Right atrium auricular region (tissue), 2 donors: ENCODE results near the gene CSDE1. TPM values are rescaled to one million over a fixed set of nuclear protein-coding genes. Genes with fewer than 3 reads are reported as not detected.

ENCODE experiments used
- DNase-seq: peaks from one replicate; pipeline ENCODE4 v3.0.0-alpha.2; 2019; ENCODE audit warnings: low spot score
- H3K27ac ChIP-seq, 2 donors: fragments of 200-600 bp; sonication (generic); 1 replicate in 1 of 2; 2 replicates in 1 of 2; pipeline ENCODE4 v1.5.1; 2016 to 2019
- H3K27me3 ChIP-seq, 2 donors: fragments of 200-600 bp; sonication (generic); one replicate each; pipeline versions ENCODE4 v1.5.1 to v1.6.0; 2017 to 2019
- H3K36me3 ChIP-seq: fragments of 200-600 bp; sonication (generic); one replicate; pipeline ENCODE4 v1.5.1; 2016
- H3K4me1 ChIP-seq, 2 donors: fragments of 200-600 bp; sonication (generic); one replicate each; pipeline versions ENCODE4 v1.5.1 to v1.6.0; 2017 to 2019
- H3K4me3 ChIP-seq, 2 donors: fragments of 200-600 bp; sonication (generic); 1 replicate in 1 of 2; 2 replicates in 1 of 2; pipeline ENCODE4 v1.5.1; 2017 to 2019; ENCODE audit warnings: mild to moderate bottlenecking in 1 of 2, moderate library complexity in 1 of 2
- H3K9me3 ChIP-seq, 2 donors: fragments of 200-600 bp; sonication (generic); one replicate each; pipeline ENCODE4 v1.5.1; 2019
- total RNA-seq, 2 donors: library from RNA; depleted of rRNA; stranded (reverse); fragments of >200 nt; gene quantifications; one replicate each; pipeline ENCODE4 v1.1.0, GENCODE V29; 2016
- TF ChIP-seq, protein P1 (sequence below), 2 donors: fragments of 200-600 bp; sonication (generic); IDR thresholded peaks; one replicate each; pipeline ENCODE4 v1.5.1; 2019; ENCODE audit warnings: antibody characterized with exemption in 2 of 2

The CSDE1 gene
- total RNA-seq, 2 donors from 2014 or later: 917 to 1,380 TPM

DNA sequence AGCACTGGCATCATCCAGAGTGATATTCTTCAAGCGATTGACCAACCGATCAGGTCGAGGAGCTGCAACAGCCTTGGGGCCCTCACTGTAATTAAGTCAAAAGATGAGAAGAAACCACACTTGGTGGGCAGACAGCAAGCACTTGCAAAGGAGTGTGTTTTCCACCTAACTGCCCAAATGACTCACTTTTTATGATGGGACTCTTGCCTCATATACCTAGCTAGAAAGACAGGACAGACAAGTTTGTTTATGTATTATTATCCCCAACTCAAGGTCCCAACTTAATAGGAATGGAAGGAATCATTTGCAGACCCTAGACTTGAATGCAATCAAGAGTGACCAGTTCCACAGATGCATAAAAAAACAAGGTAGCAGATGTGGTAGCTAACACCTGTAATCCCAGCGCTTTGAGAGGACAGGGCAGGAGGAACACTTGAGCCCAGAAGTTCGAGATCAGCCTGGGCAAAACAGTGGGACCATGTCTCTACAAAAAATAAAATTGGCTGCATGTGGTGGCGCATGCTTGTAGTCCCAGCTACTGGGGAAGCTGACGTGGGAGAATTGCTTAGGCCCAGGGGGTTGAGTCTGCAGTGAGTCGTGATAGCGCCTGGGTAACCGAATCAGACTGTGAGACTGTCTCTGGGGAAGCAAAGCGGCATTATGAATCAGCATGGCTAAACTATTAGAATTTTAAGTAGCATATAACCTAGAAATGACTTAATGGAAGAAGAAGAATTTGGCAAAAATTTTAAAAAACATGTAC is 38.9 kb downstream of the CSDE1 start:
- Histone ChIP-seq H3K4me1 (peaks cover 0 to 26% of the 10 kb centered on the region in 2 donors), H3K36me3 (peaks cover 65% of the 10 kb centered on the region), H3K9me3 (no peaks in the 10 kb centered on the region), H3K27ac (no peak overlapping the region), H3K4me3 (no peak overlapping the region), H3K27me3 (no peaks in the 10 kb centered on the region)
- TF ChIP-seq, protein P1, sequence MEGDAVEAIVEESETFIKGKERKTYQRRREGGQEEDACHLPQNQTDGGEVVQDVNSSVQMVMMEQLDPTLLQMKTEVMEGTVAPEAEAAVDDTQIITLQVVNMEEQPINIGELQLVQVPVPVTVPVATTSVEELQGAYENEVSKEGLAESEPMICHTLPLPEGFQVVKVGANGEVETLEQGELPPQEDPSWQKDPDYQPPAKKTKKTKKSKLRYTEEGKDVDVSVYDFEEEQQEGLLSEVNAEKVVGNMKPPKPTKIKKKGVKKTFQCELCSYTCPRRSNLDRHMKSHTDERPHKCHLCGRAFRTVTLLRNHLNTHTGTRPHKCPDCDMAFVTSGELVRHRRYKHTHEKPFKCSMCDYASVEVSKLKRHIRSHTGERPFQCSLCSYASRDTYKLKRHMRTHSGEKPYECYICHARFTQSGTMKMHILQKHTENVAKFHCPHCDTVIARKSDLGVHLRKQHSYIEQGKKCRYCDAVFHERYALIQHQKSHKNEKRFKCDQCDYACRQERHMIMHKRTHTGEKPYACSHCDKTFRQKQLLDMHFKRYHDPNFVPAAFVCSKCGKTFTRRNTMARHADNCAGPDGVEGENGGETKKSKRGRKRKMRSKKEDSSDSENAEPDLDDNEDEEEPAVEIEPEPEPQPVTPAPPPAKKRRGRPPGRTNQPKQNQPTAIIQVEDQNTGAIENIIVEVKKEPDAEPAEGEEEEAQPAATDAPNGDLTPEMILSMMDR (IDR thresholded peaks at IDR 0.05): no peak
- DNase-seq: no peak

DNA sequence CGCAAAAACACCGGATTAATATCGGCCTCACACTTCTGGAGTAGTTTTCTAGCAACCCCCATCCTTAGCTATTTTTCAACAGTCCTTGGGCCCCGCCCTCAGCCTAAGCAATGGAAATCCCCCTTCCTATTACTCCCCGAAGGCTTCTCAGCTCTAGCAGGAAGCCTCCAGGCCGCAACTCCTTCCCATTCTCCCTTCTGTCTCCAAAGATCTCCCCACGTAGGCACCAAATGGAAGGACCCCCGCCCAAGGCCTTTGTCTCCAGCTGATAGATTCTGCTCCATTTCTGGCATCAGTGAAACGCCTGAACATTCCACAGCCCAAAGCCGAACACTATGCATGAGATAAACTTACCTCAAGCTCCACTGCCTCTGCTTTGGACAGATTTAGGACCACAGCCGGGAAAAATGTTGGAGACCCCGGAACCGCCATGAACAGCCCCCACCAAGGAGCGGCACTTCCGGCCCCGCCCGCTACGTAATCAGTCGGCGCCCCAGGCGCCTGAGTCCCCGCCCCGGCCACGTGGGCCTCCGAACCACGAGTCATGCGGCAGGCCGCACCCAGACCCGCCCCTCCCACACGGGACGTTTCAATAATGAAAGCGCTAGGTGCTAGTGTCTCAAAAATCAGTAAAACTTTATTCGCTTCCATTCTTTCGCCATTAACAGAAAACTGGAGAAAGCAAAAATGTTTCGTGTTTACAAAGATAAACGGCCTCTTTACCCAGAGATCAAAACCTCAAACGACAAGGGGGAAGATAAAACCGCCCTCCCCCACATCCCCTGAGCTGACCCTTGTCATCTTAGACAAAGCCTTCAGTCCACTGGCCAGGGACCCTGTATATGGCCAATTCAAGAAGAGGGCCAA is 41.2 kb downstream of the CSDE1 start, which contains the start of gene NRAS:
Gene NRAS (minus strand): TSS at position 468 of the 867 bp plus-strand sequence. CDS start 611 bp downstream, outside the sequence.
- DNase-seq: peak; percentile 94
- TF ChIP-seq, protein P1 (IDR thresholded peaks at IDR 0.05): no peak
- Histone ChIP-seq H3K9me3 (no peaks in the 10 kb centered on the region), H3K36me3 (peaks cover 59% of the 10 kb centered on the region), H3K4me1 (peaks cover 0 to 21% of the 10 kb centered on the region in 2 donors), H3K4me3 (peak within 1 kb of the TSS; percentile 72 to 81), H3K27me3 (no peaks in the 10 kb centered on the region), H3K27ac (peak within 1 kb of the TSS; percentile 83 to 87)

DNA sequence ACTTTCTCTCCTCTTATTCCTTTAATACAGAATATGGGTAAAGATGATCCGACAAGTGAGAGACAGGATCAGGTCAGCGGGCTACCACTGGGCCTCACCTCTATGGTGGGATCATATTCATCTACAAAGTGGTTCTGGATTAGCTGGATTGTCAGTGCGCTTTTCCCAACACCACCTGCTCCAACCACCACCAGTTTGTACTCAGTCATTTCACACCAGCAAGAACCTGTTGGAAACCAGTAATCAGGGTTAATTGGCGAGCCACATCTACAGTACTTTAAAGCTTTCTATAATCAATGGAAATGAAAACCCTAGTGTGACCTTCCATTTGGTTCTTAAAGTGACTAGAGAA is 41.9 kb downstream of the CSDE1 start:
- TF ChIP-seq, protein P1 (IDR thresholded peaks at IDR 0.05): no peak
- H3K36me3 ChIP-seq: peaks cover 59% of the 10 kb centered on the region
- peak overlapping the region; percentile 83 to 87 for H3K27ac ChIP-seq
- peak overlapping the region; percentile 72 to 81 for H3K4me3 ChIP-seq
- H3K27me3 ChIP-seq: no peaks in the 10 kb centered on the region
- DNase-seq: no peak
- no peaks in the 10 kb centered on the region for H3K9me3 ChIP-seq
- H3K4me1 ChIP-seq: peaks cover 0 to 21% of the 10 kb centered on the region in 2 donors

DNA sequence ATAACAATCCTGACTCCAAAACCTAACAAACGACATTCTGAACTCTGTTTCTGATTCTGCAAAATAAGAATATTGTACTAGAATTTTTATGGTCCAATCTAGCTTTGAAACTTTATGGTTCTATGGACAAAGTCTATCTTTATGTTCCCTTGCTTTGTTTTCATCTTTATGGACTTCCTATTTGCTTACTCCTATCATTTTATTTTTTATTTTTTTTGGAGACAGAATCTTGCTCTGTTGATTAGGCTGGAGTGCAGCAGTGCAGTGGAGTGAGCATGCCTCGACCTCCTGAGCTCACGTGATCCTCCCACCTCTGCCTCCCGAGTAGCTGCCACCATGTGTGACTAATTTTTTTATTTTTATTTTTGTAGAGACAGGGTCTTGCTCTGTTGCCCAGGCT is 44.8 kb downstream of the CSDE1 start:
- peaks cover 0 to 21% of the 10 kb centered on the region in 2 donors for H3K4me1 ChIP-seq
- H3K9me3 ChIP-seq: no peaks in the 10 kb centered on the region
- H3K27ac ChIP-seq: no peak overlapping the region
- TF ChIP-seq, protein P1 (IDR thresholded peaks at IDR 0.05): no peak
- DNase-seq: no peak
- peaks cover 56% of the 10 kb centered on the region for H3K36me3 ChIP-seq
- no peaks in the 10 kb centered on the region for H3K27me3 ChIP-seq
- no peak overlapping the region for H3K4me3 ChIP-seq

DNA sequence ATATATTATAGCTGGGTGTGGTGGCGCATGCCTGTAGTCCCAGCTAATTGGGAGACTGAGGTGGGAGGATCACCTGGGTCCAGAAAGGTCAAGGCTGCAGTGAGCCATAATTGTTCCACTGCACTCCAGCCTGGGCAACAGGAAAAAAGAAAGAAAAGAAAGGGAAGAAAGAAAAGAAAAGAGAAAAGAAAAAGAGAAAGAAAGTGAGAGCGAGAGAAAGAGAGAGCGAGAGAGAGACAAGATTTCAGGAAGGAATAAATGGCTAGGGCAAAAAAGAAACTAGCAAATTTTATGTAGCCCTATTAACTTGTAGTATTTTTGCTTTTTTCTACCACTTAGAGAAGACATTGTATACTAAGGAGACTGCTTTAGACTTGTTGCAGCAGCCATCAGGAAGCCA is 47.4 kb downstream of the CSDE1 start:
- Histone ChIP-seq H3K27me3 (no peaks in the 10 kb centered on the region), H3K9me3 (no peaks in the 10 kb centered on the region), H3K4me3 (no peak overlapping the region), H3K4me1 (peaks cover 0 to 7% of the 10 kb centered on the region in 2 donors), H3K27ac (no peak overlapping the region), H3K36me3 (peaks cover 68% of the 10 kb centered on the region)
- TF ChIP-seq, protein P1 (IDR thresholded peaks at IDR 0.05): no peak
- DNase-seq: no peak
